NCI-H187 (cell line): ENCODE measurements around the gene ELP4.
A peak's percentile ranks its signal among the peaks of the same experiment; 100 is the strongest.
"Not testable (repeated sequence)": the region's sequence is repeated elsewhere in the genome, so short reads cannot be mapped to it uniquely, and the experiment has no call there.

Experiments
- DNase-seq, 2 experiments: peaks; one replicate each; lab custom pipeline; 2025; lab: John Stamatoyannopoulos, UW

ELP4 gene

DNA sequence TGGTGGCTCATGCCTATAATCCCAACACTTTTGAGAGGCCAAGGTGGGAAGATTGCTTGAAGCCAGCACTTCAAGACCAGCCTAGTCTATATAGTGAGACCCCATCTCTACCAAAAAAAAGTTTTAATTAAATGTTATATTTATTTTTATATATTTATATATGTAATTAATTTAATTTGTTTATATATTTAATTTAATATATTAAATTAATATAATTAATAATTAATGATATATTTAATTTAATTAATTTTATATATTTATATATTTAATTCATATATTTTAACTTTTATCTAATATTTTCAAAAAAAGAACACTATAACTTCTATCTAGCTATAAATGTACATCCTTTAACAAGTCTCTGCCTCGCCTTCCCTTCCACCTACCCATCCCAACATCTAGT, 196.8 kb downstream of the ELP4 start:
- DNase-seq: no peak

DNA sequence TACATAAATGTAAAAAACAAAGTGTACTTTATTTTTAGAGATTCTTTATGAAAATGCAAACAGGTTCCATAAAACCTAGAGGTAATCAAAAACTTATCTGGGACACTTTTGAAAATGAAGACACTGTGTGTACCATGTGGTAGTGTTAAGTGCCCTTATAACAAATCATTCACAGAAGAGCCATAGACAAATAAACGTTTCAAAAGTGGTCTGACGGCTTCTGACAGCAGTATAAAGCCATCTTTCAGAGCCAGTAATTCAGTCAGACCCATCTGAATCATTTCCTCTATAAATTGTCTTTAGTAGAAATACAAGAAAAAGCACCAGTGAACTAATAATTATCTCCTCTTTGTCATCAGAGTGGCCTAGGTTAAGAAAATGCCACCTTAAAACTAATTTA, 201.6 kb downstream of the ELP4 start:
- no peak for DNase-seq

DNA sequence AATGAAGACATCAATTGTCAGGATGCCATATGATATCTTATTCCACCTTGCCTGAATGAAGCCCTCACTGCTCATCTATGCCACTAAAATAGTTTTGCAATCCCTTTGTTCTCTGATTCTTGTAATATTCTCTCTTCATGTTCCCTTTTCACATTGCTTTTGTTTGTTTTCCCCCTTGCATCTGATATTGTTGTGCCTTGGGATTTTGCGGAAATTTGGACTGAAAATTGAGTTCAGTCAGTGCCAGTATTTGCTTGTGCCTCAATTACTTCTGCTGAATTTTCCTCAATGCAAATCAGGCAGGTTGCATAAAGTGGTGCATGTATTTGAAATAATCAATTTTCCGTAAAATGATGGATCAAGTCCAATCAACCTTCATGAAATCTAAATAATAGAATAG, 203.3 kb downstream of the ELP4 start:
- no peak for DNase-seq

DNA sequence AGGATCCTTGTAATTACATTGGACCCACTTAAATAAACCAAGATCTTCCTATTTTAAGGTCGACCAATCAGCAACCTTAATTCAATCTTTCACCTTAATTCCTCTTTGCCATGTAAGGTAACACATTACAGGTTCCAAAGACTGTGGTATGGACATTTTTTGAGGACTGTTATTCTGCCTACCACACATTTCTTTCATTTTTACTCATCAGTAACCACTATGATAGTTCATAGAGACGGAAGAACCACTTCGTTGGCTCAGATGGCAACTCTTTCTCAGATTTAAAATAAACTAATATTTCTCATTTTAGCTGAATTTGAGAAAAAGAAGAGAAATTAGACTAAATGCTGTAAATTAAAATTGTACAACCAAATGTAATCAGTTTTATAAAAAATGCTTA, 205.3 kb downstream of the ELP4 start:
- DNase-seq: no peak

DNA sequence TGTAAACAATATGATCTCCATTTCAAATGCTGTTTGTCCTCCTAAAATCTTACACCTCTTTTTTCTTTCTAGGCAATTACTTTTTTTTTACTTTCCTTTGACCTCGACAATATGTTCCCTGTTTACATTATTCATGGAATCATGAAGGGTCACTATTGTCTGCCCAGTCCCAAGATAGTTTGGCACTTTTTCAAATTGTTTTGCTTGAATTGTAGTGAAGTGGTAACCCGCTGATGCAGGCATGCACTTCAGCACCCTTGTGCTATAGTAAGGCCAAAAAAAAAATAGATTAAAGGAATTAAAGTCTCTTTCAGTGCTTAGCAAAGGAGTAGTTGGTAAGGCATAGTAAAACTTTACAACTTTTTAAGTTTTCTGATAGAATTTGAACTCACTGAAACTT, 210.7 kb downstream of the ELP4 start:
- no peak for DNase-seq

DNA sequence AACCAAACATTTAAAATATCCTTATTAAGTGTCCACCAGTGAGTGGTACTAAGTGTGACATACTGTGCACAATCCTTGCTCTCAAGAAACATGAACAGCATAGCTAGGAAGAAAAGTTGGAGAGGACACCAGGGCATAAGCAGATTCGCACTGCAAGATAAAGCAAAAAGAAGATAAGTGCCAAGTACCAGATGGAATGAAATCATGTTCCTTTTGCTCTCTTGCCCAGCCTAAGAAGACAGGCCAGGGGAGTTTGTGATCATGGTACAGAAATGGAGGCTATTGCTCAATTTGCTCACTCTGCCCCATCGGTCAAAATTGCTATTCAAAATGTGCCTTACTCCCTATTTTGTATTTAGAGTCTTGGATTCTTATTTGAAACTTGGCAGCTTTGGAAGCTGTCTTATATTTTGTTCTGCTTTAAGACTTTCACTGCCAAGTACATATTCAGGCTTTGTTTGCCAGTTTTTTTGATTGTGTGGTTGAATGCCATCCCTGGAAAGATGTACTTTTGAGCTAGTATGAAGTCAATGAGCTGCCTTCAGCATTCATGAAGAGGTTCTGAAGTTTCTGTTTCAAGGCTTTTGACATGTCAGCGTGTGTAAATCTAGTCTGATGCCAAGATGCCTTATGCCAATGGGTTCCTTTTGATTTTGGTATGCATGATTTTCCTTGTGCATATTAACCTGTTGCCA, 211.3 kb downstream of the ELP4 start:
- no peak for DNase-seq

DNA sequence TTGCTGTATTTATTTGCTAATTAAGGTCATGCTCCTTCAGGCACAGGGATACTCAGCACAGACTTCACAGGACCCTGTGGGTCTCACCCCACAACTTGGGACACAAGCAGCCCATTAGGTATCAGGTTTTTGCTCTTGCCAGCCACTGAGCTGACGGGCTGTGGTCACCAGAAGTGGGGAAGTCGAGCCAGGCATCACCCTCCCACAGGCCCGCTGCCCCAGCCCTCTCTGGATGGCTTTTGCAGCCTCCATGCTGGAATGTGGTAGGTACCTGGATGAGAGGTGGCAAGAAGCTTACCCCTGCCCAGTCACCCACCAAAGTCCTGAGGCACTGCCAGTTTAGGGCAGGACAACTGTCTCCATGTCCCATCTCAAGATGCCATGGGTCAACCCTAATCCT, 213.2 kb downstream of the ELP4 start:
- no peak for DNase-seq

DNA sequence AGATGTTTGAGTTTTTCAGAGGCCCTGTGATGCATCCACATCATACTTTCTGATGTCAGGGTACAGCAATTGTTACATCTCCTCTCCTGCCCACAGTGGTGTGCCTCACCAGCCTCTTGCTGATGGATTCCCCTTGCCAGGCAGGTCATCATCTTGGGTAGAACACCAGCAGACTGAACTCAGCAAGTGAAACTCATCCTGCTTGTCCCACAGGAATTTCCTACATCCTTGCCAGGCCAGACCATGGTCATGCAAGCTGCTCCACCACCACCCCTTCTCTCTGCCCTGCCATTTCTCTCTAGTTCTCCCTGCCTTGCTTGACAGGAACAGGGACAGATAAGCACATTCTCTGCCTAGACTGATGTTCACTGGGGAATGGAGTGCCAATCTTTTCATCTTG, 215.6 kb downstream of the ELP4 start:
- DNase-seq: no peak

DNA sequence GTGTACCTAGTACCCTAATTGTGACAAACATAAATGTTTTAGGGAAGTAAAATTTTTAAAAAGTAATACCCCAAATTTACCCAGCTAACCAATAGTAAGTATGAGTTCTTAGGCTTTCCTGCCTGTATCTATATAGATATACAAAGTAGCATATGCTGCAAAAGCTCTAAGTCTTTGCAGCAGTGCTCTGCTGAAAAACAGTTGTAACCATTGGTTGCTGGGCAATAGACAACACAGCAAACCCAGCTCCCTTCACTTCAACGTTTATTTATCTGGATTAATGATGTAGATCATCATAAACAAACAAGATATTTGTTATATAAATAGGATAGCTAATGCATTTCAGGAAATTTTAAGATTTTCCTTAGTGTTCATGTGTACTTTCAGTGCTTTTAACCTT, 218.9 kb downstream of the ELP4 start:
- no peak for DNase-seq

DNA sequence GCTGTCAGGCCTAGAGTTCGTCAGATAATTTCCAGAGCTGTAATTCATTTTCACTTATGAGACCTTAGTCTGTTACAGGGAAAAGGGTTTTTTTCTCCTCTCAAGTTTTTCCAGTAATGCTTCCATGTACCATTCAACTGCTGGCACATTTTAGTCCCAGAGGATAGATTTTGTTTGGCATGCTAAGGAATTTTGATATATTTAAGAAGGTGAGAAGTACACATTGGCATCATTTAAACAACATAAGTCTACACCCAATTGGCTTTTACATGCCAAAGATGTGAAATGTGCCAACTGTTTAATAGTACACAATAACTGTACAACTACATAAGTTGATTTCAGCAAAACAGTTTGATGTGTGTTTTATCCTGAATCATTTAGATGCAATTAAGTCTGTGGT, 230.6 kb downstream of the ELP4 start:
- no peak for DNase-seq

DNA sequence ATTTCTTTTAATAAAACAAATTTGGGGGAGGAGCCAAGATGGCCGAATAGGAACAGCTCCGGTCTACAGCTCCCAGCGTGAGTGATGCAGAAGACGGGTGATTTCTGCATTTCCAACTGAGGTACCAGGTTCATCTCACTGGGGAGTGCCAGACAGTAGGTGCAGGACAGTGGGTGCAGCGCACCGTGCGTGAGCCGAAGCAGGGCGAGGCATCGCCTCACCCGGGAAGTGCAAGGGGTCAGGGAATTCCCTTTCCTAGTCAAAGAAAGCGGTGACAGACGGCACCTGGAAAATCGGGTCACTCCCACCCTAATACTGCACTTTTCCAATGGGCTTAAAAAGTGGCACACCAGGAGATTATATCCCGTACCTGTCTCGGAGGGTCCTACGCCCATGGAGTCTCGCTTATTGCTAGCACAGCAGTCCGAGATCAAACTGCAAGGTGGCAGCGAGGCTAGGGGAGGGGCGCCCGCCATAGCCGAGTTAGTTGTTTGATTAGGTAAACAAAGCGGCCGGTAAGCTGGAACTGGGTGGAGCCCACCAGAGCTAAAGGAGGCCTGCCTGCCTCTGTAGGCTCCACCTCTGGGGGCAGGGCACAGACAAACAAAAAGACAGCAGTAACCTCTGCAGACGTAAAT, 231.3 kb downstream of the ELP4 start:
- DNase-seq: not testable (repeated sequence)

DNA sequence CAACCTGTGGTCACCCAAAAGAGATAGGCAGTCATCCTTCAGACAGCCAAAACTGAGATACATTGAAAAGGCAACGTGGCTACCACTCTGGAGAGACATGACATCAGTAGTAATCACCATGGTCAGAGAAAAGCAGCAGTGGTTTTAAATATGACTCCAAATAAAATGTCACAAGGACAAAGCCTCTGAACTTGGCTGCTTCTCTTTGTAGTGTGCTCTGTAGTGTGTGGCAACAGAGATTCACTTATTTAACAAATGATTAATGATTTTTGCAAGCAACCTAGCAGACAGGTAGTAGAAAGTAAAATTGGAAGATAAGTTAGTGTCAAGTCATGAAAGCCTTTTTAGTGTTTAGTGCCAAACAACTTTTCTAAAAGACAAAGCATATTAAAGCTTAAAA, 238.0 kb downstream of the ELP4 start:
- DNase-seq: no peak

DNA sequence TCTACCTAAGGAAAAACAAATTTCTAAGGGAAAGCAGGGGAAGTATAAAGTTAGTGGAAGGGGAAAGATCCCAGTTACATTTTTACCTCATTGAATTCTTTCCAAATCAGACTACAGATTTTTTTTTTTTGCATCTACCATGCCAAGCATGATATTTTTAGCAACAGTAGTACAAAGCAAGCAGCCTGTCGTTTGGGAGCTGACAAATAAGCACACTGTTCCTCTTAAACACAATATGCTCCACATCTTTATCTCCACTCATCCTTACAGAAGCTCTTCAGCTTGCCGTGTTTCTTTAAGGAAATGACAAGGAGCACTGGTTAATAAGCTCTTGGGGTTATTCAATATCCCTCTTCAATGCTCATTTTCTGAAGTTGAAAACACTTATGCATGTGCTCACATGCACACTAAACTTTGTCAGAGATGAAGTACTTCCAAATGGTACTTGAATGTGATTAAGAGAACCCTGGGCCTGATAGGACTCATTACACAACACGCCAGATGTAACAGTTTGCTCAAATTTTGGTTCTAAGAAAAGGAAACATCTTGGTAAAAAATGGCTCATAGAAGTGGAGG, 247.8 kb downstream of the ELP4 start:
- peak; percentile 77 to 82 for DNase-seq

DNA sequence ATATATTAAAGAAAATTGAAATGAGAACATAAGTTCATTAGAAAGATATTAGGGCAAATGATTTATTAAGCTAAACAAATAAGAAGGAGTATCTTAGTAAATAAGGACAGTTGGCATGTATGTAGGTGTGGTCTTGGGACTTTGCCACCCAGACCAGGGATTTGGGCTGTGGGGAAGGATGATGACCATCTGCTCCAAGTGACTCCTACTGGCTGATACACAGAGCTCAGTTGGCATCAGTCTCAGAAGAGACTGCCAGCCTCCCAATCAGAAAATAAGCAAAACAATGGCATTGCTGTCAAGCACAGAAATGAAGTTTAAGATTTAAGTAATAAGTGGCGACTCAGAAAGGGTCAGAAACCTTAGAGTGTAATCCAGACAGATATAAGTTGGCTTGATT, 252.1 kb downstream of the ELP4 start:
- no peak for DNase-seq

DNA sequence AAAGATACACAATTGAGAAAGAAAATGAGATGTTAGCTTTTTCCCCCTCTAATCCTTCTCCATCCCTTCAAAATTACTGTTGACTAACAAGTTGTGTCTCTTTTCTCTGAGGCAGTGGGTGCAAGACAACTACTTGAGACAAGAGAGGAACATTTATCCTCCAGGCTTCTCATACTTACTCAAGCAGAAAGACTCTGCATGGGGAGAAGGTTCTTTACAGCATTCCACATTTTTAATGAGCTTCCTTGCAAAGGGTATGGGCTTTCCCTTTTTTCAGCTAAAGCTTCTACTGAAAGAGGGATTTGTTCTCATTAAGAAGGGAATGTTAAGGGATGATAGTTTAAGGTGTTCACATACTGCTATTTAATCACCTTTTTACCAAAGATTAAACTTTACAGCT, 253.7 kb downstream of the ELP4 start:
- no peak for DNase-seq

DNA sequence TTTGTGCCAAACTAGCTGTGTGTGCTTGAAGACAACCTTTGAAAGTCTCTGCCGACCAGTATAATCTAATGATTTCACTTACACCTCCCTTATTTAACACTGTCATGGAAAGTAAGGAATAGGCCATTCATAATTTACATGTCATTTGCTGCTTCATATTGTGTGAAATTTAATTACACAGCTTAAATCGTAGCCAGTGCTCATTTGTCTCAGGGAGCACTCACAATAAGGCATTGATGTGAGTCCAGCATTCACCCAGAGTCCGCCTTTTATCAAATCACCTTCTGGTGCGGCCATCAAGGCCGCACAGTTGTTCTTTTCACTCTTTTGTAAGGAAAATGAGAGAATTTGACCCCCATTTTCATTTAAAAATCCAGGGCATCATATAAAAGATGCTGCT, 254.7 kb downstream of the ELP4 start:
- no peak for DNase-seq

DNA sequence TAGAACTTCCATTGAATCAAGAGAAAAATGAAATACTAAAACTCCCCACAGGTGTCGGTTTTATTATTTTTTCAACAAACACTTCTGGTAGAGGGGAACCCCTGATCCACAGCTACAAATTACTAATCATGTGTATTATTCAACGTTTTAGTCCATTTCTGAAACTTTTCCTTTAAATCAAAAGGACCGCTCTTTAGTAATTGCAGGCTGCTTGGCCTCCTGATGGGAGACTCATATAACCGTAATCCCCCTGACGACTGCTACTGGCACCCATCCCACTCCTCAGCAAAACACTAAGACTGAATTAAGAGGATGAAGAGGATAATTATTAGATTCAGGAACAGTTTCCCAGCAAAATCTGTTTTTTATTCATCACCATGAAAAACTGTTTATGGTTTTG, 255.2 kb downstream of the ELP4 start:
- no peak for DNase-seq

DNA sequence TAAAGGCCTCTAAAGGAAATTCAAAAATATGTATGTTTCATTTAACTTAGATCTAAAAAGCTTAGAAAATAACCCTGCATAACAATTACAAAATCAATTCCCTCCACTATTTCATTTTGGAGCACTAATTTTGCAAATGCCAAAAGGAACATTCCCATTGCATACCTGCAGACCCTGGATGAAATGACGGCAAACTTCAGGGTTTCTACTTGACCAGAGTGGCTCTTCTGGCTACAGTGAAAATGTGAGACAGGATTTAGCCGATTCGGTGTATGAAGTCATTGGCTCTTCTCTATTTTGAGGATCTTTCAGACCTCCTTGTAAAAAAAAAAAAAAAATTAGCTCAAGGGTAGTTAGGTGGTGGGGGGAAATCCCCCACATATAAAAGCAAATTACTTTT, 257.5 kb downstream of the ELP4 start:
- DNase-seq: no peak

DNA sequence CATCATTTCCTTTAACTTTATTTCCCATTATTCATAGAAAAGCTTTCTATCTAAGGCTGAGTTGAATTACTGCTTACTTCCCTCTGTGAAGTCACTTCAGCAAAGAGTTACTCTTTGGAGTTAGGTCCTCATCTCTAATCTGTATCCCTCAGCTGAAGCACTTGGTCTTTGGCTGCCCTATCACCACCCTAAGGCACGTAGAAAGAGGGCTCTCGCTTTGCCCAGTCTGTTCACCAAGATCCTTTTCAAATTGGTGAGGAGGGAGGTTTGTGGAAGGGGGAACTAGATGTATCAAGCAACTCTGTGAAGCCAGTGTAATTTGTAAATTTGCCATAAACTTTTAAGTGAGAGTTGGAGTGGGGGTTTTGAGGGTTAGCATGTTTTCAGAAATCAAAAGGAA, 258.1 kb downstream of the ELP4 start:
- no peak for DNase-seq

DNA sequence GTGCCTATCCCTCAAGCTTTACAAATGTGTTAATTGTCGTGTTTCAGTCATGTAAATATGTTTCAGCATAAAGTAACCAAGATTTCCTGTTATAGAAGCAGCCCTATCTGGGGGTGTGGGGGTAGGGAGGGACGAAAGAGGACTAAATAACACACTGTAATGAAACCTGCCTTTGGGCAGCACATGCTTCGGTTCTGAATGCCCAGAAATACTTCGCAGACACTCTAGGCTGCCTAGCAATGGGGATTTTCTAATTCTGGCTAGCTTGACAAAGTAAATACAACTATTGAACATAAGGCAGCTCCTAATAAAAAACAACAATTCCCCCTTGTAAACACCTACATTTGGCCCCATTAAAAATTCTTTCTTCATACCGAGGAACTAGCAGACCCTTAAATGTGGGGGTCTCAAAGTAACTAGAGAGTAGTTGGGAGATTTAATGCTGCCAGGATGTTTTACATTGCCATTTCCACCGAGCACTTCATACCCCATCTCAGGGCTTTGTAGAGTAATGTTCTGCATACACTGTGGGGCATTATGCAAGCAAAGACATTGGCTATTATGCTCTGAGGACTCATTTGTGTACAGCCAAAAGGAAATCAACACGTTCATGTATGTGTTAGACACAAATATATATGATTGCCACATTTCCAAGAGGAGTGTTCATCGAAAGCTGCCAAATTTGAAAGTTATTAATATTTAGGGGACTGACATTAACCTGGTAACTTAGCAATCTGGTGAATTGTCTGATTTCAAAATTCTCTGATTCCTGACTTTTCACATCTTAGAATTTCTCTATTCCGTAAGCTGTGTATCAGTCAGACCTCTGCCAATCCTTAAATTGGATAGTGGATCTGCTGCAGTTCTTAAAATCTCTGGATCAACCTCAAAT, 259.4 kb downstream of the ELP4 start:
- DNase-seq: no peak

DNA sequence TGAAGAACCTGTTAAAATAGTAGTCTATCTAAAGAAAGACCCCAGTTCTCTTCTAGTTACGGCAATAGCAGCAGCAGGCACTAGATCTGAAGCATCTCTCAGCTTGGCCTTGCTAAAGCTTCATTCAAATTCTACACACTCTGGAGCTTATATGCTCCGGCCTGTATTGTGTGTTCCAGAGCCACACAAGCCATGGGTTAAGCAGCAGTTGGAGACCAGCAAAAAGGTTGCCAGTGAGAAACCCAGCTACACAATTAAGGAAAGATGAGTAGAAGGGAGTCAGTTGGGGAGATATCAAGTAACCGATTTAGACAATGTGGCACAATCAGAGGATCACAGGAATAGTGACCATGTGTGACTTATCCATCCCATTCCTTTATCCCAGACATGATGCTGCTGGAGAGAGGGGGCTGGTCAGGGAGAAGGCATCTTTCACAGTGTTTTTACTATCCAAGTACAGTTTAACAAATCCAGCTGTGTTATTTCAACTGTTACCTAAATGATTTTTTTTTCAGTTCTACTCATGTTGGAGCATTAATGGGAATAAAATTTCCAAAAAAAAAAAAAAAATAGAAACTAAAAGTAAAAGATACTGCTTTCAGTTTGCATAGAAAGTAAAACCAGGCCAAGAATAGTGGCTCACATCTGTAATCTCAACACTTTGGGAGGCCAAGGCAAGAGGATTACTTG, 260.6 kb downstream of the ELP4 start:
- no peak for DNase-seq

DNA sequence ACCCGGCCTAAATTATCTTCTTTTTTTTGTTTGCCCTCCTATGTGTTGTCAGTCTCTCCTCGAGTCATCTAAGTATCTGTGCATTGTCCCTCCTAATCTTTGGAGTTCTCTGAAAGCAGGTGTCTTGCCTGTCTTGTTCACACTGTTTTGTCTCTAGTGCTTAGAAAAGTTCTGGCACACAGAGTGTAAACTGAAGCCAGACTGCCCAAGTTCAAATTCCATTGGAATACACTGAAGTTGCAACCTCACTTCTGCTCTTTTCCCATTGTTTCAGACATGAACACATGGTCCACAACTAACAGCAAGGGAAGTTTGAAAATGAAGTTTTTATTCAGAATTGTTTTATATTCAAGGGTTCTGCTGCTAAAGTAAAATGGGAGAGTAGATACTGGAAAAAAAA, 262.8 kb downstream of the ELP4 start:
- DNase-seq: no peak
